ENCODE data around the gene KIF26B.
"Not testable (repeated sequence)": the region's sequence is repeated elsewhere in the genome, so short reads cannot be mapped to it uniquely, and the experiment has no call there.

KIF26B gene

GRCh38 chr1:245325922-245326795, 171.4 kb downstream of the KIF26B start:
- no peak for DNase-seq (ENCODE audit: low read depth)

- no peak for DNase-seq (ENCODE audit: low read depth)
Measured at GRCh38 chr1:245327360-245327759, 172.6 kb downstream of the KIF26B start.

GRCh38 chr1:245327842-245328241, 173.1 kb downstream of the KIF26B start:
- DNase-seq (ENCODE audit: low read depth) = no peak

- DNase-seq (ENCODE audit: low read depth) = no peak
Measured at GRCh38 chr1:245330951-245331350, 176.2 kb downstream of the KIF26B start.

GRCh38 chr1:245332085-245332484, 177.3 kb downstream of the KIF26B start:
- DNase-seq (ENCODE audit: low read depth) = no peak

GRCh38 chr1:245332513-245332912, 177.7 kb downstream of the KIF26B start:
- DNase-seq (ENCODE audit: low read depth) = no peak

GRCh38 chr1:245334235-245334634, 179.4 kb downstream of the KIF26B start:
- DNase-seq (ENCODE audit: low read depth) = no peak

GRCh38 chr1:245334827-245335490, 180.2 kb downstream of the KIF26B start:
- no peak for DNase-seq (ENCODE audit: low read depth)

- DNase-seq (ENCODE audit: low read depth) = not testable (repeated sequence)
Measured at GRCh38 chr1:245335684-245336083, 180.9 kb downstream of the KIF26B start.

GRCh38 chr1:245336149-245336983, 181.6 kb downstream of the KIF26B start:
- DNase-seq (ENCODE audit: low read depth) = no peak

- not testable (repeated sequence) for DNase-seq (ENCODE audit: low read depth)
Measured at GRCh38 chr1:245336984-245337355, 182.2 kb downstream of the KIF26B start.

- DNase-seq (ENCODE audit: low read depth) = no peak
Measured at GRCh38 chr1:245337829-245338484, 183.2 kb downstream of the KIF26B start.

GRCh38 chr1:245338485-245338877, 183.7 kb downstream of the KIF26B start:
- no peak for DNase-seq (ENCODE audit: low read depth)

- DNase-seq (ENCODE audit: low read depth) = no peak
Measured at GRCh38 chr1:245341743-245342142, 187.0 kb downstream of the KIF26B start.

GRCh38 chr1:245345191-245345884, 190.6 kb downstream of the KIF26B start:
- no peak for DNase-seq (ENCODE audit: low read depth)

- no peak for DNase-seq (ENCODE audit: low read depth)
Measured at GRCh38 chr1:245348626-245349025, 193.8 kb downstream of the KIF26B start.

GRCh38 chr1:245353411-245353810, 198.6 kb downstream of the KIF26B start:
- no peak for DNase-seq (ENCODE audit: low read depth)

- DNase-seq (ENCODE audit: low read depth) = no peak
Measured at GRCh38 chr1:245353915-245354775, 199.4 kb downstream of the KIF26B start.

GRCh38 chr1:245355851-245356630, 201.3 kb downstream of the KIF26B start:
- not testable (repeated sequence) for DNase-seq (ENCODE audit: low read depth)

Data from GM04503 (cell line).